Bronchus fibroblast of lung (primary cell): ENCODE data around the gene ARMS2. TPM values are rescaled to one million over a fixed set of nuclear protein-coding genes. Genes with fewer than 3 reads are reported as not detected.

Source experiments
- total RNA-seq: library from RNA; depleted of rRNA; stranded (reverse); fragments of >200 nt; gene quantifications from 2 replicates; pipeline ENCODE4 v1.2.3, GENCODE V29; 2015

ARMS2 gene, protein sequence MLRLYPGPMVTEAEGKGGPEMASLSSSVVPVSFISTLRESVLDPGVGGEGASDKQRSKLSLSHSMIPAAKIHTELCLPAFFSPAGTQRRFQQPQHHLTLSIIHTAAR
- not detected in 2 replicates for total RNA-seq

DNA sequence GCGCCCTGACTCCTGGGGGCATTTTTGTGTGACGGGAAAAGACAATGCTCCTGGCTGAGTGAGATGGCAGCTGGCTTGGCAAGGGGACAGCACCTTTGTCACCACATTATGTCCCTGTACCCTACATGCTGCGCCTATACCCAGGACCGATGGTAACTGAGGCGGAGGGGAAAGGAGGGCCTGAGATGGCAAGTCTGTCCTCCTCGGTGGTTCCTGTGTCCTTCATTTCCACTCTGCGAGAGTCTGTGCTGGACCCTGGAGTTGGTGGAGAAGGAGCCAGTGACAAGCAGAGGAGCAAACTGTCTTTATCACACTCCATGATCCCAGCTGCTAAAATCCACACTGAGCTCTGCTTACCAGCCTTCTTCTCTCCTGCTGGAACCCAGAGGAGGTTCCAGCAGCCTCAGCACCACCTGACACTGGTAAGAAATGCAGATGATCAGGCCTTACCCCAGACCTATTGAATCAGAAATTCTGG is at the start of gene ARMS2:
ARMS2 (plus strand) TSS at position 51 of the 478 bp plus-strand sequence; CDS start at position 126, 75 bp downstream.

DNA sequence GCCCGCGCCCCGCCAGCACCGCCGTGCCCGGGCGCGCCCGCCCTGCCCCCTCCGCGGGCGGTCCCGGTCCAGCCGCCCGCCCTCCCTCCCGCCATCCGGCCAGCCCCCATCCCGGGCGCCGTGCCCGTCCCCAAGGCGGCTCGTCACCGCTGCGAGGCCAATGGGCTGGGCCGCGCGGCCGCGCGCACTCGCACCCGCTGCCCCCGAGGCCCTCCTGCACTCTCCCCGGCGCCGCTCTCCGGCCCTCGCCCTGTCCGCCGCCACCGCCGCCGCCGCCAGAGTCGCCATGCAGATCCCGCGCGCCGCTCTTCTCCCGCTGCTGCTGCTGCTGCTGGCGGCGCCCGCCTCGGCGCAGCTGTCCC is 6.9 kb downstream of the ARMS2 start, which contains the start of gene HTRA1:
HTRA1 (plus strand) TSS at position 187 of the 362 bp plus-strand sequence; CDS start at position 287, 100 bp downstream.

Other genes with a start within 250 kb of the ARMS2 start
- gene BTBD16, start 183.4 kb upstream of the ARMS2 start, total RNA-seq: not detected in 2 replicates
- gene PLEKHA1, start 79.9 kb upstream of the ARMS2 start, total RNA-seq: 7.7 and 9.8 TPM in 2 replicates
- 57.0 and 62.6 TPM in 2 replicates for gene HTRA1, start 6.9 kb downstream of the ARMS2 start, total RNA-seq
- not detected in 2 replicates for gene DMBT1, start 106.1 kb downstream of the ARMS2 start, total RNA-seq
- gene C10orf120, start 245.2 kb downstream of the ARMS2 start, total RNA-seq: not detected in 2 replicates